ENCODE results near the gene MYO1E. TPM values are rescaled to one million over a fixed set of nuclear protein-coding genes. Genes with fewer than 3 reads are reported as not detected.

MYO1E gene
- total and polyA plus RNA-seq, 2 of the 4 experiments (the other 2 are of a cell fraction) = 13.4 to 37.3 TPM

DNA sequence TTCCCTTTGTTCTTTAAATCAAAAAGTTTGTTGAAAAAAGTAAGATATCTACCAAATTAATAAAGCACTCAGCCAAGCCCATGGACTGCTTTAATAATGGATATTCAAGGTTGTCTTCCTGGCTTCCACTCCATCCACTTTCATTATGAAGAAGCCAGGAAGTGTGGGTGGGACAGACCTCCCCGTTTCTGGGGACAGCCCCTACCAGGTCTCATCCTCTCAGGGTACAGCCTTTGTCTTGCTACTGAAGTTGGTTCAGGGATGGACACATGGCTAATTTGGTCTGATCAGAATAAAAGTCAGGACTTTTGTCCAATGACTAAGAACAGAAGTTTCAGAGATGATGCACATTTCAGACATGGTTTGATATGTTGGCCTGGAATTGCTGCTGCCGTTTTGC is 235.1 kb downstream of the MYO1E start:
- H4K91ac ChIP-seq (ENCODE audit: insufficient read depth, low read depth, low read length) = no peak overlapping the region
- H2BK15ac ChIP-seq (ENCODE audit: low read depth, low read length) = no peak overlapping the region
- H3K4me2 ChIP-seq (ENCODE audit: low read depth, low read length) = no peak overlapping the region
- no peaks in the 10 kb centered on the region for H3K27me3 ChIP-seq (ENCODE audit: control insufficient read depth, insufficient read depth, low read length)
- no peak overlapping the region for H3K14ac ChIP-seq (replicated peaks; ENCODE audit: low read depth, low read length)
- no peak overlapping the region for H3K23ac ChIP-seq (ENCODE audit: low read depth, low read length)
- H2BK20ac ChIP-seq (ENCODE audit: low read depth, low read length) = no peak overlapping the region
- H3K4ac ChIP-seq (ENCODE audit: low read depth, low read length) = no peak overlapping the region
- intact Hi-C loops (cut with micrococcal nuclease) = no loop called here
- POLR2A ChIA-PET (ENCODE audit: unreplicated experiment) = no interaction called here
- H3K9ac ChIP-seq (ENCODE audit: low read depth, low read length) = no peak overlapping the region
- no peak overlapping the region for H3K56ac ChIP-seq (ENCODE audit: extremely low read depth, insufficient read depth, low read length)
- H2AK9ac ChIP-seq (replicated peaks; ENCODE audit: low read depth, low read length, poor library complexity) = no peak overlapping the region
- BruUV-seq (replicated peaks) = no TSS peak
- no peak overlapping the region for H4K5ac ChIP-seq (ENCODE audit: low read depth, low read length)
- TF ChIP-seq RCOR1 (IDR thresholded peaks at IDR 0.05; ENCODE audit: insufficient replicate concordance, low read length) (no peak), SMC3 (IDR thresholded peaks at IDR 0.05; ENCODE audit: low read depth, low read length) (no peak), ELK1 (IDR thresholded peaks at IDR 0.05; ENCODE audit: borderline replicate concordance, low read depth, low read length) (no peak), MAZ (IDR thresholded peaks at IDR 0.05; ENCODE audit: borderline replicate concordance, low read depth, low read length) (no peak), POLR2A (IDR thresholded peaks at IDR 0.05; ENCODE audit: low read depth, low read length) (no peak)
- TF ChIP-seq, protein P1, sequence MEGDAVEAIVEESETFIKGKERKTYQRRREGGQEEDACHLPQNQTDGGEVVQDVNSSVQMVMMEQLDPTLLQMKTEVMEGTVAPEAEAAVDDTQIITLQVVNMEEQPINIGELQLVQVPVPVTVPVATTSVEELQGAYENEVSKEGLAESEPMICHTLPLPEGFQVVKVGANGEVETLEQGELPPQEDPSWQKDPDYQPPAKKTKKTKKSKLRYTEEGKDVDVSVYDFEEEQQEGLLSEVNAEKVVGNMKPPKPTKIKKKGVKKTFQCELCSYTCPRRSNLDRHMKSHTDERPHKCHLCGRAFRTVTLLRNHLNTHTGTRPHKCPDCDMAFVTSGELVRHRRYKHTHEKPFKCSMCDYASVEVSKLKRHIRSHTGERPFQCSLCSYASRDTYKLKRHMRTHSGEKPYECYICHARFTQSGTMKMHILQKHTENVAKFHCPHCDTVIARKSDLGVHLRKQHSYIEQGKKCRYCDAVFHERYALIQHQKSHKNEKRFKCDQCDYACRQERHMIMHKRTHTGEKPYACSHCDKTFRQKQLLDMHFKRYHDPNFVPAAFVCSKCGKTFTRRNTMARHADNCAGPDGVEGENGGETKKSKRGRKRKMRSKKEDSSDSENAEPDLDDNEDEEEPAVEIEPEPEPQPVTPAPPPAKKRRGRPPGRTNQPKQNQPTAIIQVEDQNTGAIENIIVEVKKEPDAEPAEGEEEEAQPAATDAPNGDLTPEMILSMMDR (conservative IDR thresholded peaks at IDR 0.05; ENCODE audit: low read depth, low read length) = no peak
- H3K36me3 ChIP-seq (ENCODE audit: control insufficient read depth, insufficient read depth, low read length) = peaks cover 36% of the 10 kb centered on the region
- no peak overlapping the region for H2AFZ ChIP-seq (replicated peaks; ENCODE audit: low read length, poor library complexity)
- CTCF ChIA-PET = no interaction called here
- in situ Hi-C loops (cut with MboI; ENCODE audit: low sequenced_read_pairs) = no loop called here
- no peak overlapping the region for H2AK5ac ChIP-seq (ENCODE audit: low read depth, low read length)
- no peak overlapping the region for H2BK5ac ChIP-seq (ENCODE audit: low read depth, low read length, poor library complexity, severe bottlenecking)
- DNase-seq = no peak
- dilution Hi-C loops (cut with HindIII; ENCODE audit: low sequenced_read_pairs, unreplicated experiment) = no loop called here
- H3K4me1 ChIP-seq (ENCODE audit: control insufficient read depth, insufficient read depth, low read length) = no peaks in the 10 kb centered on the region
- H3K9me3 ChIP-seq (ENCODE audit: control insufficient read depth, insufficient read depth, low read length) = no peaks in the 10 kb centered on the region
- no peak overlapping the region for H3K27ac ChIP-seq (ENCODE audit: insufficient read depth, low read length)
- no peak overlapping the region for H4K8ac ChIP-seq (ENCODE audit: low read depth in 2 of 2, low read length in 2 of 2)
- no CpG with 5 or more reads among the region's 2 CpGs for whole genome bisulfite sequencing, 2 experiments (ENCODE audit: extremely low coverage in 2 of 2, insufficient read length in 1 of 2)
- H4K20me1 ChIP-seq (ENCODE audit: insufficient read depth, low read length) = no peaks in the 10 kb centered on the region; the same call in 1 of the 2 replicates
- no peak overlapping the region for H3K4me3 ChIP-seq (ENCODE audit: insufficient read depth, low read depth, low read length)
- ATAC-seq (ENCODE audit: low read depth) = no peak
- no peak overlapping the region for H3K18ac ChIP-seq (ENCODE audit: low read depth, low read length)
- H2BK120ac ChIP-seq (ENCODE audit: low read depth, low read length) = no peak overlapping the region
- peaks cover 27 to 44% of the 10 kb centered on the region in 2 experiments for H3K79me1 ChIP-seq (ENCODE audit: low read depth in 1 of 2, low read length in 2 of 2)
- peaks cover 8% of the 10 kb centered on the region for H3K9me1 ChIP-seq (ENCODE audit: insufficient read depth, low read length)

Data from IMR-90 (cell line).